ENCODE data around the gene HNRNPUL1.

HNRNPUL1 gene

DNA sequence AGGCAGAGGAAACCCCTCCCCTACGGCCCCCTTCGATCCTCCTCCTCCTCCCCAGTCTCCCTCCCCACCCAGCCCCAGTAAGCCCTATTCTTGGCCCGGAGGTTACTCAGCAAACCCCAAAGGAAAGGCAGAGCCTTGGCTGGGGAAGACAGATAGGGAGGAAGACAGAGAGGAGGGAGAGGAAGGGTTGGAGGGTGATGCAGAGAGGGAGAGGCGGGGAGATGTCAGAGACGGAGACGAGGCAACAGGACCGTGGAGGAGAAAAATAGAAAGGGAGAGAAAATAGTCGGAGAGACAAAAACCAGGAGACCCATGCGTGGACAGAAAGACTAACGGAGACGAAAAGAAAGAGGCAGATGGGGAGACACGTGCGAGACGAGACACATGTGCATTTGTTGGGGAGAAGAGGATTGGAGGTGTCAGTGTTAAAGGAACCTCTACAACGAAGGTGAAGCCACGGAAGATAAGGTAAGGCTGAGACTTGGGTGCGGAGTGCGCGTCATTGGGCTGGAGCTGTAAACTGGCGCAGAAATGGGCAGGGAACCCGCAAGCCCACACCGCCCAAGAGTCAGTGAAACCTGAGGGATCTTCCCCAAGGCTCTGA is 86.7 kb downstream of the HNRNPUL1 start:
- 4 to 5% methylated on average over 16 to 21 of the region's 22 CpGs for WGBS, 2 experiments (ENCODE audit: insufficient coverage in 2 of 2)
- Histone ChIP-seq H3K4me3 (ENCODE audit: extremely low read depth, insufficient read depth, low read length, poor library complexity, severe bottlenecking) (peak overlapping the region; percentile 96), H3K27ac (ENCODE audit: low read depth, low read length, severe bottlenecking) (no peak overlapping the region), H3K36me3 (ENCODE audit: control insufficient read depth, insufficient read depth, low read length) (peaks cover 49% of the 10 kb centered on the region), H3K9me3 (ENCODE audit: control insufficient read depth, low read length) (no peaks in the 10 kb centered on the region), H3K4me1 (ENCODE audit: control insufficient read depth, insufficient read depth, low read length, poor library complexity, severe bottlenecking) (peaks cover 6% of the 10 kb centered on the region)

- 0 to 1% methylated on average over 42 to 48 of the region's 58 CpGs for WGBS, 2 experiments (ENCODE audit: insufficient coverage in 2 of 2)
Measured at GRCh38 chr19:41351339-41352245, 87.4 kb downstream of the HNRNPUL1 start.

GRCh38 chr19:41352279-41352608 is 88.1 kb downstream of the HNRNPUL1 start:
- H3K36me3 ChIP-seq (ENCODE audit: control insufficient read depth, insufficient read depth, low read length) = peaks cover 35% of the 10 kb centered on the region
- H3K27ac ChIP-seq (ENCODE audit: low read depth, low read length, severe bottlenecking) = no peak overlapping the region
- no peaks in the 10 kb centered on the region for H3K9me3 ChIP-seq (ENCODE audit: control insufficient read depth, low read length)
- peak overlapping the region; percentile 96 for H3K4me3 ChIP-seq (ENCODE audit: extremely low read depth, insufficient read depth, low read length, poor library complexity, severe bottlenecking)
- peaks cover 6% of the 10 kb centered on the region for H3K4me1 ChIP-seq (ENCODE audit: control insufficient read depth, insufficient read depth, low read length, poor library complexity, severe bottlenecking)
- WGBS, 2 experiments (ENCODE audit: insufficient coverage in 2 of 2) = 2% methylated on average over 8 of the region's 12 CpGs; no CpG with 5 or more reads in 1 of the 2 experiments

More at GRCh38 chr19:41351339-41352245, 87.4 kb downstream of the HNRNPUL1 start:
- Histone ChIP-seq H3K9me3 (ENCODE audit: control insufficient read depth, low read length) (no peaks in the 10 kb centered on the region), H3K4me1 (ENCODE audit: control insufficient read depth, insufficient read depth, low read length, poor library complexity, severe bottlenecking) (peaks cover 6% of the 10 kb centered on the region), H3K4me3 (ENCODE audit: extremely low read depth, insufficient read depth, low read length, poor library complexity, severe bottlenecking) (peak overlapping the region; percentile 96), H3K27ac (ENCODE audit: low read depth, low read length, severe bottlenecking) (no peak overlapping the region), H3K36me3 (ENCODE audit: control insufficient read depth, insufficient read depth, low read length) (peaks cover 42% of the 10 kb centered on the region)

GRCh38 chr19:41352609-41353465 is 88.7 kb downstream of the HNRNPUL1 start:
- WGBS, 2 experiments (ENCODE audit: insufficient coverage in 2 of 2) = 0% methylated on average over 52 to 62 of the region's 71 CpGs
- Histone ChIP-seq H3K9me3 (ENCODE audit: control insufficient read depth, low read length) (no peaks in the 10 kb centered on the region), H3K4me1 (ENCODE audit: control insufficient read depth, insufficient read depth, low read length, poor library complexity, severe bottlenecking) (peaks cover 6% of the 10 kb centered on the region), H3K27ac (ENCODE audit: low read depth, low read length, severe bottlenecking) (no peak overlapping the region), H3K36me3 (ENCODE audit: control insufficient read depth, insufficient read depth, low read length) (peaks cover 31% of the 10 kb centered on the region), H3K4me3 (ENCODE audit: extremely low read depth, insufficient read depth, low read length, poor library complexity, severe bottlenecking) (peak overlapping the region; percentile 96)

GRCh38 chr19:41353466-41354342 is 89.5 kb downstream of the HNRNPUL1 start, which contains the start of gene TGFB1:
Gene TGFB1, minus strand, starts transcription at chr19:41353922. Its CDS starts 878 bp downstream, at chr19:41353044.
- Histone ChIP-seq H3K4me1 (ENCODE audit: control insufficient read depth, insufficient read depth, low read length, poor library complexity, severe bottlenecking) (peaks cover 6% of the 10 kb centered on the region), H3K36me3 (ENCODE audit: control insufficient read depth, insufficient read depth, low read length) (peaks cover 24% of the 10 kb centered on the region), H3K9me3 (ENCODE audit: control insufficient read depth, low read length) (no peaks in the 10 kb centered on the region), H3K4me3 (ENCODE audit: extremely low read depth, insufficient read depth, low read length, poor library complexity, severe bottlenecking) (peak within 1 kb of the TSS; percentile 96), H3K27ac (ENCODE audit: low read depth, low read length, severe bottlenecking) (no peak within 1 kb of the TSS)
- 0 to 2% methylated on average over 26 to 41 of the region's 78 CpGs for WGBS, 2 experiments (ENCODE audit: insufficient coverage in 2 of 2)

DNA sequence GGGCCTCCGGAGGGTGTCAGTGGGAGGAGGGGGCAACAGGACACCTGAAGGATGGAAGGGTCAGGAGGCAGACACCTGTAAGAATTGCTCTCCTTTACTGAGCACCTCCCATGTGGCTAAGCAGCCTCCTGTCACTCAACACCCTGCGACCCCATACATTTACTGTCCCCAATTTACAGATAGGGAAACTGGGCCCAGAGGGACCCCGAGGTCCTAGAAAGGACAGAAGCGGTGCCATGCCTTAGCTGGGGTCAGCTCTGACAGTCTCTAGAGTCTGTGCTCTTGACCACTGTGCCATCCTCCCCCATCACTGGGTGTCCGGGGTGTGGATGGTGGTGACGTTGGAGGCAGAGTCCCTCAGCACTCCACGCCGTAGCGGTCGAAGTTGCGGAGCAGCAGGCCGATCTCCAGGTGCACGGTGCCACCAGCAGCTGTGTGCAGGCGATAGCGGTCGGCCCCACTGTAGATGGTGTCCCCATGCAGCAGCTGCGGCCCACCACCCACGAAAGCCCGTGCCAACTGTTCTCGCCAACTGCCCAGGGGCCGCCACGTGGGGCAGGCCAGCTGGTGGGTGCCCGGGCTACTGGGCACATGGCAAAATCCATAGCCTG is 90.3 kb downstream of the HNRNPUL1 start:
- H3K36me3 ChIP-seq (ENCODE audit: control insufficient read depth, insufficient read depth, low read length) = peaks cover 16% of the 10 kb centered on the region
- peak overlapping the region; percentile 96 for H3K4me3 ChIP-seq (ENCODE audit: extremely low read depth, insufficient read depth, low read length, poor library complexity, severe bottlenecking)
- peaks cover 6% of the 10 kb centered on the region for H3K4me1 ChIP-seq (ENCODE audit: control insufficient read depth, insufficient read depth, low read length, poor library complexity, severe bottlenecking)
- no peak overlapping the region for H3K27ac ChIP-seq (ENCODE audit: low read depth, low read length, severe bottlenecking)
- WGBS, 2 experiments (ENCODE audit: insufficient coverage in 2 of 2) = 92 to 94% methylated on average over 21 to 22 of the region's 23 CpGs
- H3K9me3 ChIP-seq (ENCODE audit: control insufficient read depth, low read length) = no peaks in the 10 kb centered on the region

GRCh38 chr19:41355035-41355434 is 90.9 kb downstream of the HNRNPUL1 start:
- peaks cover 11% of the 10 kb centered on the region for H3K36me3 ChIP-seq (ENCODE audit: control insufficient read depth, insufficient read depth, low read length)
- no peak overlapping the region for H3K4me3 ChIP-seq (ENCODE audit: extremely low read depth, insufficient read depth, low read length, poor library complexity, severe bottlenecking)
- WGBS, 2 experiments (ENCODE audit: insufficient coverage in 2 of 2) = 85 to 90% methylated on average over 1 of the region's 1 CpG
- no peaks in the 10 kb centered on the region for H3K9me3 ChIP-seq (ENCODE audit: control insufficient read depth, low read length)
- H3K27ac ChIP-seq (ENCODE audit: low read depth, low read length, severe bottlenecking) = no peak overlapping the region
- peaks cover 2% of the 10 kb centered on the region for H3K4me1 ChIP-seq (ENCODE audit: control insufficient read depth, insufficient read depth, low read length, poor library complexity, severe bottlenecking)

DNA sequence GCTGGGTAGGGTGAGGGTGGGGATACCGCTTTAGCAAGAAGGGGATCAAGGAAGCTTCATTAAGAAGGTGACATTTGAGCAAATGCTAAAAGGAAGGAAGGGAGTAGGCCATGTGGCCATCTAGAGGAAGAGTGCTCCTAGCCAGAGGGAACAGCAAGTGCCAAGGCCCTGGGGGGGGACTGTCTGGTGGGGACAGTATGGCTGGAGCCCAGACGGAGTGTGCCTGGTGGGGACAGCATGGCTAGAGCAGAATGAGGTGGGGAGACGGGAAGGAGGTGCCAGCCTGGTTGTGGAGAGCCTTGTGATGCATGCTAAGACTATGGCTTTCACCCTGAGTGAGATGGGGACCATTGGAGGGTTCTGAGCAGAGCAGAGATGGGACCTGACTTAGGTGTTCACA is 91.6 kb downstream of the HNRNPUL1 start:
- Histone ChIP-seq H3K9me3 (ENCODE audit: control insufficient read depth, low read length) (no peaks in the 10 kb centered on the region), H3K4me3 (ENCODE audit: extremely low read depth, insufficient read depth, low read length, poor library complexity, severe bottlenecking) (no peak overlapping the region), H3K4me1 (ENCODE audit: control insufficient read depth, insufficient read depth, low read length, poor library complexity, severe bottlenecking) (peaks cover 2% of the 10 kb centered on the region), H3K36me3 (ENCODE audit: control insufficient read depth, insufficient read depth, low read length) (peaks cover 7% of the 10 kb centered on the region), H3K27ac (ENCODE audit: low read depth, low read length, severe bottlenecking) (no peak overlapping the region)
- 97 to 98% methylated on average over 3 of the region's 3 CpGs for WGBS, 2 experiments (ENCODE audit: insufficient coverage in 2 of 2)

DNA sequence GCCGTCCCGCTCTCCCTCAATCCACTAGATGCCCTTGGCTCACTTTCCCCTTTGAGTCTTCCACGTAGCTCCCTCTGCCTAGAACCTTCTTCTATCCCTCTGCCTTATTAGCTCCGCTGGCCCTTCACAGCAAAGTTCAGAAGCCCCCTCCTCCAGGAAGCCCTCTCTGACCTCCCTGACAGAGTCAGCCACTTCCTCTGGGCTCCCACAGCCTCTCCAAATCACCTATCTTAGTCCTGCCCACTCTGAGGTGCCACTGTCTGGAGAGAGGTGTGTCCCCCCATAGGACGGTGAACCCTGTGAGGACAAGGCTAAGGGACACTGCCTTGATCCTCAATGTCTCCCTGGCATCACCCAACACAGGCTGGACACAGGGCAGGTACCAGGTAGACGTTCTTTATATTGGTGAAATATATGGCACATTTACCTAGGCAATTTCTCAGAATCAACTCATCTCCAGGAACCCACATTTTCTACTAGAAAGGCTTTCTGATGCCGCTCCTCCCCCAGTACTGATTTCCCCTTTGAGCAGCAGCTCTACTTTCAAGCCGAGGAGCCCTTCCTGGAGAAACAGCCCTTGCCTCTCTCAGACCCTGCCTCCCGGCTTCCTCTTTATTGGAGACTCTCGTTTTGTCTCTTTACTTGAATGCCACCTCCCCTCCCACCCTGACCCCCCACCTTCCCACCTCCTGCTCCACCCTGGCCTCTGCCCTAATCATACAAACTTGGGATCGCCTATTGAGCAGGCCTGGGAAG is 93.0 kb downstream of the HNRNPUL1 start:
- Histone ChIP-seq H3K4me3 (ENCODE audit: extremely low read depth, insufficient read depth, low read length, poor library complexity, severe bottlenecking) (no peak overlapping the region), H3K36me3 (ENCODE audit: control insufficient read depth, insufficient read depth, low read length) (peaks cover 7% of the 10 kb centered on the region), H3K9me3 (ENCODE audit: control insufficient read depth, low read length) (no peaks in the 10 kb centered on the region), H3K27ac (ENCODE audit: low read depth, low read length, severe bottlenecking) (no peak overlapping the region), H3K4me1 (ENCODE audit: control insufficient read depth, insufficient read depth, low read length, poor library complexity, severe bottlenecking) (peaks cover 2% of the 10 kb centered on the region)
- 94 to 100% methylated on average over 4 to 8 of the region's 11 CpGs for WGBS, 2 experiments (ENCODE audit: insufficient coverage in 2 of 2)
